GM21367 (cell line): ENCODE results near the gene BICC1.

Source experiments
- ATAC-seq: cut with Tn5 transposase; IDR thresholded peaks from one replicate; pipeline ENCODE4 v1.9.1; 2021; ENCODE audit not compliant: unreplicated experiment

BICC1 gene

DNA sequence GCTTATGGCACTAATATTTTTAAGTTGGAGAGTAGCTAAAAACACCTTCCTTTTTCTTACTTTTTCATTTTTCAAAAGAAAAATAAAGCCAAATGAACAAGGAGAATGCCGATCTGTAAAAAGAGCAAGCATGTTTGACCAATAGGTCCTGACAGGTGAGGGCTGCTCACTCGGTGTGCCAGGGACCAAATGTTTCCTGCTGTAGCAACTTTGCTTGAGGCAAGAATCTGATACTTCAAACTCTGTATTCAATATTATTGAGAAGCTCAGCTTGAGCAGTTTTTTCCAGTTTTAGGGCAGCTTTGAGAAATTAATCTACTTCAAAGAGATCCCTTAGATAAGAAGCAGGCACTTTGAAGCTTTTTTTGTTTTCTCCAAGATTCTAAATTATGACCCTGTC is 298.1 kb downstream of the BICC1 start:
- ATAC-seq = no peak

DNA sequence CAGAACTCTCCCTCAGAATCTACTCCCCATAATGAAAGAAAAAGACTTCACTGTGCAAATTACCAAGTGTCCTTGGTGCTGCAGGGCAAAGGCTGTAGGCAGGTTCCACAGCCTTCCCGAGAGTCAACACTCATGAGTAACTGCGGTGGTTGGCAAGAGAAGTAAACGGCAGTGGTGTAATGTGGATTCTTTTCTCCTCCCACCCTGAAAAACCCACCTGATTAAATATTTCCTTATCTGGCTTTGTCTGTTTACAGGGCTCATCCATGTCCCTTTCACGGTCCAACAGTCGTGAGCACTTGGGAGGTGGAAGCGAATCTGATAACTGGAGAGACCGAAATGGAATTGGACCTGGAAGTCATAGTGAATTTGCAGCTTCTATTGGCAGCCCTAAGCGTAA is 300.9 kb downstream of the BICC1 start:
- no peak for ATAC-seq

DNA sequence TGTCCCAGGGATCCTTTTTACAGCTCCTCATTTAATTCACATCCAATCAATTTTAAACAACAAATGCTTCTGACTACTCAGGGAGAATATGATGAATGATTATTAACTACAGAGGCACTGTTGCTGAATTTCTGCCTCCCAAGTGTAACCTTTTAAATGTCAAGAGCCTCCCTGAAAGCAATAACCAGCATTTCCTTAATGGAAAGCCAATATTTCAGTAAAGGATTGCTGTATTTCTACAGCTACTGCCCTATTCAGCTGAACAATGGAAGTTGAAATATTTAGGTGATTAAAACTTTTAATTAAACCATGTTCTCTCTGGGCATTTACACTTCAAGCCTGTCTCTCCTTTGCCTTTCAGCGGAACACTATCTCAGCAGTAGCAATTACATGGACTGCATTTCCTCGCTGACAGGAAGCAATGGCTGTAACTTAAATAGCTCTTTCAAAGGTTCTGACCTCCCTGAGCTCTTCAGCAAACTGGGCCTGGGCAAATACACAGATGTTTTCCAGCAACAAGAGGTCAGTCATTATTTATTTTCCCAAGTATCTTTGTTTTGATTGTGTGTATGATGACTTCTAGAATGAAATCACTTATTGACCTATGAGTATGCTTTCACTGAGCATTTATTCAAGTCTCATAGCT is 304.7 kb downstream of the BICC1 start:
- no peak for ATAC-seq

DNA sequence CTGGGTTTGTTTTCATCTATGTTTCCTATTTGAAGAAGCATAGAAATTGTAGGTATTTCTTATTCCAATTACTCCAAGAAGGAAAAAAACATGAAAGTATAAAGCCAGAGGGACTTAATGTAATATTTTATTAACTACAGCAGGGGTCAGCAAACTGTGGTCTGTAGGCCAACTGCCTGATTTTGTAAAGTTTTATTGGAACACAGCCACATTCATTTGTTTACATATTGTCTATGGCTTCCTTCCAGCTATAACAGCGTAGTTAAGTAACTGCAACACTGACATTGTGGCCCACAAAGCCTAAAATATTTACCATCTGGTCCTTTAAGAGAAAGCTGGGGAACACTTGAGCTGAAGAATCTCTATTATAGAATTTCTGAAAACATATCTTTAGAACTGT is 306.2 kb downstream of the BICC1 start:
- ATAC-seq = no peak

DNA sequence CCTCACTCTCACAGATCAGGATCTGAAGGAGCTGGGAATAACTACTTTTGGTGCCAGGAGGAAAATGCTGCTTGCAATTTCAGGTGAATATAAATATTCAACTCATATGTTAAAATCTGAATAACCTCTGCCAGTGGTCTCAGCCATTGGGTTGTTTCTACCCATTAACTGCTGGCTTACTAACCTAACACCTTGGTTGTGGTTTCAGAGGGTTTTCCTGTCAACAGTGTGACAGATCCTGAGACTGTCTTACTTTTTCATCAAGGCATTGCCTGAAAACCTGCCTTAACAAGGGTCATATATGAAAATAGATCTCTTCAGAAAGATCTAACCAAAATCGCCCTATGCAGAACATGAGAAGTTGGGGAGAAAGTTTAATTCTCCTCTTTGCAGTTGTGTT is 307.7 kb downstream of the BICC1 start:
- no peak for ATAC-seq

DNA sequence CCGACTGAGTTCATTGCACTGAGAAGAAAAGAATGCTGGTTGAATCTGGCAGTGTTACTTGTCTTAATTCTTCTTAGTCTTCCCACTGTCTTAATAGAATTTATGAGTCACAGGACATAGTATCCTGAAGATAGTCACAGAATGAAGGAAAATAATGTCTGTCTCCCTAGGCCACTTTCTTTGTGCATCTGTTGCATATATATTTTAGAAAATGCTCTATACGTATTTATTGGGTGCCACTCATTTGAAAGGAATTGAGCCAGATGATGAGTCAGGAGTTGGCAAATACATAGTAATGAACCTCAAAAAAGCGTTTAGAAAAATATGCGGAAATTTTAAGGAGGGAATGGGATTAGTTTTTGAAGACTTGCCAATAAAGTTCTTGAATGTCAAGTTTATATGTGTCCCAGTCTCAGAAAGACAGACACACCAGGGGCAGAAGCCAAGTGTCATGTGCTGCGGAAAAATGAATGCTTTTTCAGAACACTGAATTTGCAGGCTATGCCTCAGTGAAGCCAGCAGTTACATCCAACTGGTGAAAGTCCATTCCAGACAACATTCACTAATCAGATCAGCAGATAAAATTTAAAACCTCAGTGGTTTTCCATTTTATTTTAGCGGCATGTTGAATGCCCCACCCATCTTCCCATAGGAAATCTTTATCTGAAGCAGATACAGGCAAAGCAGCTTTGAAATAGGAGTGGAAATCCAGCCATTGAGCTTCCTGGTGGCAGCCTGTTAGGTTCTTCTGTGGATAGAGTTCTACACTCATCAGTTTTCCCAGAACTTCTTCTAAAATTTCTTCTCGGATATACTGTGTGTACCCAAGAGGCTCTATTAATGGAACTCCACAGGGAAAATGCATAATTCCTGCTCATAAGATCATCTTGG is 308.4 kb downstream of the BICC1 start:
- ATAC-seq = no peak

DNA sequence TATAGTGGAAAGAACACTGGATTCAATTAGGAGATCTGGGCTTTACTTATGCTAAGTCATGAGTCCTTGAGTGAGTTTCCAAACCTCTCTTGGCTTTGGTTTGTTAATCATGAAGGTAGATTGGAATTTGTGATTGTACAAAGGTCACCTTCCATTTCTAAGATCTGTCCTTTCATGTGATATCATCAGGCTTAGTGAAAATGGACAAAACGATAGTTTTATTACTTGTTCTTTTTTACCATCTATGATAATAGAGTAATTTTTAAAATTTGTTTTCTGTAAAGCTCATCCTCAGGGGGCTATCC is 309.0 kb downstream of the BICC1 start:
- no peak for ATAC-seq

DNA sequence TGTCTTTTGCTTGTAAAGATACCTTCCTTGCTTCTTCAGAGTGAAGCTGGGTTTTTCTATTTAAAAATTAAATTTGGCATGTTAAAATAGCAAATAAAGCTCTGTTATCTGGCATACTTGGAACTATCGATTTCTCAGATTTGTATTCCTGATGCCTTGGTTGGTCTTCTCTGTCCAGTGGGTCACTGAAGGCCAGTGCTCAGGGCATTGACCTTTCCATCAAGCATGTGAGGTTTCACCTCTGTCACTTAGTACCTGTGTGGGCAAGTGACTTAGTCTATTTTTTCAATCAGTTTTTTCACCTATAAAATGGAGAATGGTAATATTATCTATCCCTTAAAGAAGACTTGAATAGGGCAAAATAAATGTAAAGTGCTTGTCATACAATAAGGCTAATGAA is 311.3 kb downstream of the BICC1 start:
- no peak for ATAC-seq

DNA sequence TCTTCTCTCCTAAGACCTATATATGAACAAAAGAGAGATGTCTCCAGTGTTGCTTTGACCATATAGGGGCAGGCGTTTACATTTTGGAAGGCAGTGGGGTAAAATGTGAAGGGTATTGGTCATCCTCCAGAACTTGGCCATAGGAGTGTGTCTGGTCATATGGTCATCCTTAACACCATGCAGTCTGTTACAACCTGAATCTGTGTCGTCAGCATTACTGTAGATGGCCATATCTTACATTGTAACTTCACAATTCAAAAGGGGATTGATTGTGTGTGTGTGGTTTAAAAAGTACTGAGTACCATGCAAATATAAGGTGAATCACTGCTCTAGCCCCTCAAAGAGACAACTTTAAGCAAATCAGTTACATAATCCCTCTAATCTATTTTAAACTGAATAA is 311.7 kb downstream of the BICC1 start:
- no peak for ATAC-seq

DNA sequence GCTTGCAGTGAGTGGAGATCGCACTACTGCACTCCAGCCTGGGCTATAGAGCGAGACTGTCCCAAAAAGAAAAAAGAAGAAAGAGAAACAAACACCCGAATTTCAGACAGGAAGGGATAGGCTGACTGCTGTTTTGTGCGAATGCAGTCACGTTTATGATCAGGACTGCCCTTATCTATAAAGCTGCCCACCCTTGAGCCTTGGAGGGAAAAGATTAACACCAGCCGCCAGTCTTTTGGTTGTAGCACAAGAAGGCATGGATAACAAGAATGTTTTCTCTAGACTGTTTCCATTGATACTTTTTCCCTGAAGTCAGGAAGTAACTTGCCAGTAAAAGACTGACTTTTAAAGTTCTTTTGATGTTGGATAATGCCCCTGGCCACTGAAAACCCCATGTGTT is 314.0 kb downstream of the BICC1 start:
- ATAC-seq = no peak

DNA sequence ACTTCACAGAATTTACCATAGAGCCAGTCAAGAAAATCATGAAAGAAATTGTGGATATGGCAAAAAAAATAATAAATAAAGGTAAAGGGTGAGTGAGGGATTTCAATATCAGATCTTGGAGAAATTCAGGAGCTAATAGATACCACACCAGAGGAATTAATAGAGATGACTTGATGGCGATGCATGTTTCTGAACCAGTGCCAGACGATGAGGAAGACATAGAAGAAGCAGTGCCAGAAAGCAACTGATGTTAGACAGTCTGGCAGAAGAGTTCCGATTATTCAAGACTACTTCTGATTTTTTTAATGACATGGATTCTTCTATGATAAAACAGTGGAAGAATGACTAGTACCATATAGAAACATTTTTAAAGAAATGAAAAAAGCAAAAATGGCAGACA is 314.7 kb downstream of the BICC1 start:
- ATAC-seq = no peak

DNA sequence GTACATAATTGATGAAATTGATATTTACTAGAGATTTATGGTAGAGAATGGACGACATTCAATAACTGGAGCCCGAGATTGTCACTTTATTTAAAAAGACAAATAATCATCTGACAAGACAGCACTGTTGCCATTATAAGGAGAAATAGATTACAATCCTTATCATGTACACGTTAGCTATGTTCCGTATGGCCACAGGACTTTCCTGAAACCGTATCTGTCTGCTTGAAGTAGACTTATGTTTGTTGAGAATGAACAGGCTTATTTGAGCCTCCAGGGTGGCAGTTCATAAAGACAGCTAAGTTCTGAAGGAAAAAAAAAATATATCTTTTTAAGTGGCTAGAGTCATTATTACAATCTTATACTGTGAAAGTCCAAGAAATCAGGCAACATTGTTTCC is 317.2 kb downstream of the BICC1 start:
- no peak for ATAC-seq

DNA sequence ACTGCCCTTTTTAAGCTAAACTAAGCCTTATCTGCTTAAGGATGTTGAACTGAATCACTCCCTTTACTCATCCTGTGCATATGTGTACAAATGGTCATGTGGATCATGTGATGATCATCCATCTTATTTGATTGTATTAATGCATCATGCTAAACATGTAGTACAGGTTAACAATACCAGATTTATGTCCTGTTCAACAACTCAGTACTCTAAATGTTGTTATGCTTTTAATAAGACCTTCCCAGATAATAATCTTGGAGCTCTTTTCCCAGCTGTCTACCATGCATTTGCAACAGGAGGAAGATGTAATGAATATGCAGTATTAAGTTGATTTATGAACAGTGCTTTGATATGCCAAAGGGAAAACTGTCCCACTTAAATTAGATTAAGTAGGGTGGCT is 318.0 kb downstream of the BICC1 start:
- no peak for ATAC-seq

DNA sequence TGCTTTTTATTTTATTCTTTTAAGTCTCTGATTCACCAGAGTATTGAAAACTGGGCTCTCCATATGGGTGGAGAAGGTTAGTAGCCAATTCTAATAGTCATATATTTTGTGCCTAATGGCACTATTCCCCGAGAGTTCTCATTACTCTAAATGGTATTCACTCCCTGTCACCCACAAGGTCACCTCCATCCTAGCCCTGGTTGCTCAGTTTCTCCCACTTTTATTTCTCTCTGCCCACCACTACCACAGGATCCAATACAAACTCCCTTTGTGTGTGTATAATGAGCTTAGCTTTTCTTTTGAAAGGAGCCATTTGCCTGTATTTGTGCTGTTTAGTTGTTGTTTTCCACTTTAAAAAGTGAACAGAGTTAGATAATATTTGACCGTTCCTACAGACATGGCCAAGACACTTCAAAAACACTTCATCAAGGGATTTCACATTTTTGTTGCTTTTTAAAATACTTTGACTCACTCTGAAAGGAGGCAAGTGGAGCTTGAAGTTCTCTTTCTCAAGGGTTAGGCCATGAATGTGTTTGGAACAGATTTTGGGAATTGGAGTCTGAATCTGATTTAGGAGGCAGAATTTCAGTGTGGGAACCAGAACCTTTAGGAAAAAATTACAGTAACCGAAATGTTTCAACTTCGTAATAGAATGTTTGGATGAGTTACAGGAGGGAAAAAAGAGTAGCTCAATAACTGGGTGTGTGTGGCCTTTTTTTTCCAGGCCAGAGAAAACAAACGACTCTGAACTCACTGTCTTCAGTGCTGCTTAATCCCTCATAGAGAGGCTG is 321.3 kb downstream of the BICC1 start:
- ATAC-seq = no peak

DNA sequence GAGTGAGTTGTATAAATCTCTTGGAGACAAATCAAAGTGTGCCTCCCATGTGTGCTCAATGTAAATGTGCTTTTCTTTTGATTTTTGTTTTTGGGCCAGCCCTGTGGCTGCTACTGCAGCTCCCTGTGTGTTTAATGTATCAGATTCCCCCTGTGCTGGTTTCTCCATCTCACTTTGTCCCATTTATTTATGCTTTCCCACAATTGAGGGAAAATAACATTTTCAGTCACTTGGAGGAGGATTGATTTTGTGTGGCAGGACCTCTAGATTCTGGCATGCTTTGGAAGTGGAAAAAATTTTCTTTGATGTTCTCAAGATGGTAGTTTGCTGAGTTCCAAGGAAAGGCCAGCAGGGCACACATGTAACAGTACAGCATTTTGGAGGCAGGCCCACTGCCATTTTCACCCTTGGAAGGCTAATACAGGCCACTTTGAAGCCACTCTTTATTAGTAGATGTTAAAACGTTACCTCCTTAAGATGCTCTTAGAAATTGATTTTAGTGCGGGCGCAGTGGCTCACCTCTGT is 323.6 kb downstream of the BICC1 start:
- no peak for ATAC-seq

DNA sequence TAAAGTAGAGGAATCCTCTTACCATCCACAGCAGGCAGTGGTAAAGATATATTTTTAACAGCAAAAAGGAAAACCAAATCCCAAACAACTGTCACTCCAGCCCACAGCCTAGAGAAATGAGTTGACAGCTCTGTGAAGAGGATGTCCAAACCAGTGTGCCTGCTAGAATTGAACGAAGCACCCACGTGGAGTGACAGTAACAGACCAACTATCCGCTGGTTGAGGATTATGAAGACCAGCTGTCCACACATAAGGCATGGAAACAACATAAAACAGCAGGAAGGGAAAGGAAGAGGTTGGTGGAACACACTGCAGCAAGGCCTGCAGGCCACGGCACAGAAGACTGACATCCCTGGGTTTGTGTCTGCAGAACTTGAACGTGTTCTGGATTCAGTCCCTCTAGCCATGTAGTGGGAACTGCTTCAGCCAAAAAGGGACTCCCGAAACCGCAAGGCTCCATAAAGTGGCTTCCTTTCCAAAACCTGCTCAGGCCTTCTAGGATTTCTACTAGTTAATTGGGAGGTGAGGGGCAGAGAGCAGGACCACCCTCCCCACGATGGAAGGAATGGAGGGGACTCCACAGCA is 324.4 kb downstream of the BICC1 start:
- ATAC-seq = no peak

DNA sequence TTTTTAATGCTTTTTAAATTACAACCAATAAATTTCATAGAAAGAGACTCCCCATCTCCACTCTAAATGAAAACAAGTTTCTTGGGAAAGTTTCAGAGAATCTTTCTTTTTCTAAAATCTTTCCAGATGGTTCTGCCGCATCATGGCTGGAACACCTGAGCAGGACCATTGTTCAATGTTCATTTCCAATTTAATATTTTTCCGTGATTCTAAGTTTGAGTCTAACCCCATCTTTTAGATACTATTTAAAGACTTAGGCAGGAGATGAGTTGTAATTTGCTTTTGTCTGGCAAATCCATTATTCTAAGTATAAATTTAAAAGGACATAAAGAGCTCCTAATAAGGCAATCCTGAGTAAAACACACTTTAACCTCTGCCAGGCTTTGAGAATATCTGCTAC is 325.2 kb downstream of the BICC1 start:
- no peak for ATAC-seq

DNA sequence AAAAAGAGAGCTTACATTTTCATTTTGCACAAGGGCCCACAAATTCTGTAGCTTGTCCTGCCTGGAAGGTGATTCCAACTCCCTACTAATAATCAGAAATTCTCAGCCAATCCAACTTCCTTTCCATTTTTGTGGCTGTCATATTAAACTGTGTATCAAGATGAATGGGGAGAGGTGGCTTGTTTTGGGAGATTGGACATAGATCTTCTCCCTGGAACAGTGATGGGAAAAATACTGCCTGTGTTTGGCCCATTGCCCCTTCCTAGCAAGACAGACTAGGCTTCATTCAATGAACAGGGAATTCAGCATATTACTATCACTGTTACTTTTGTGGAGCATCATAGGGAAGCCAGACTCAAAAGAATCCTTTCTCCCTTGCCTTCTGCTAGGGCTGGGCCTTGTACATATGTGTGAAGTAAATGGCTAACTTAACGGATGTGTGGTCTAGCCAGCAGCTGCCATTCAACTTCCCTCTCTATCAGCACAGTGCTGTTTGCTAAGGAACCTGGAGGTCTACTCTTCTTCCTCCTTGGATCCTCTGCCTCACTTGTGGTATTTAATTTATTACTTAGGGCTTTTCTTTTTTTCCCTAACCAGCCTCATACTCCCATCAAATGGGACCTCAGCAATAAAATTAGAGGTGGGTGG is 326.0 kb downstream of the BICC1 start:
- ATAC-seq = no peak

DNA sequence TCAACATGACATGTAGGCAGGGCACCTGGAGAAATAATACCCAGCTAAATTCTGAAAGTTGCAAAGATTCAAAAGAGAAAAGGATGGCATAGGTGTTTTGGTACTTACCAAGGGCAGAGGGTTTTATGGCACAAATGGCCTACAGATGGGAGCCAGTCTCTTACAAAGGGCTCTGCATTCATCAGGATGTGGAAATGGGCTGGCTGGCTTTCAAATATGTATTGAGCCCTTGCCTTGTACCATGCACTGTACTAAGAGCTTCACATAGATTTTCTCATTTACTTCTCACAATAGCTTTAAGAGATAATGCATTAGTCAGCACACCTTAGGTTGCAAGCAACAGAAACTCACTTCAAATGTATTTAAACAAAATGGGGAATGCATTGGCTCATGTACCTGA is 327.1 kb downstream of the BICC1 start:
- ATAC-seq = no peak

DNA sequence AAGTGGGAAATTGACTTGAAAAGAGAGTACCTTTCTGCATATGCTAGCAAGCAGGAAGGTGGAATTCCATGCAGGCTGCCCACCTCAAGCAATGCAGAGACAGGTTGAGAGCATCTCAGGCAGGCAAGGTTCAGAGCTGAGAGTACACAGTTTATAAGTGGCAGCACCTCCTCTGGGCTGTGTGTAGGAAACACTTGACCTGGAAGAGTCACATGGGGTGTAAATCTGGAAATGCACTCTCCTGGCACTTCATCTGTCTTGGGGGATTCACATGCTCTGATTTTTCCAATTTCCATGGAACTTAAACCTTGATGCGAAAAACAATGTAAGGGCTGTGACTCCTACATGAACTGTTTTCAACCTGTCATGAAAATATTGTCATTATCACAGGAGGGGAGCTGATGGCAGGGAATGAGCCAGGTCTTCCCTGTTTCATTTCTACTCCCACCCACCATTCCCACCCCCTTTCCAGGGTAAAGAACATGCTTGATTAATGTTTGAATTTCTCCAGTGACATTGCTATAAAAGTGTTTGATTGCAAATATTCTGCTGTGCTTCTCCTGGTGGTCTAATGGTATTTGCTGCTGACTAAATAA is 328.3 kb downstream of the BICC1 start:
- no peak for ATAC-seq
